Heart left ventricle (tissue), 16 donors: ENCODE results near the gene PEMT. TPM values are rescaled to one million over a fixed set of nuclear protein-coding genes. Genes with fewer than 3 reads are reported as not detected.

Source experiments
- ATAC-seq, 4 donors: fragments of 200-7000 bp; cut with Tn5 transposase; one replicate each; pipeline ENCODE4 v1.9.1; 2020 to 2022; ENCODE audit warnings: moderate library complexity in 4 of 4, mild to moderate bottlenecking in 3 of 4, moderate number of reproducible peaks in 1 of 4
- DNase-seq, 5 donors: peaks; one replicate each; pipeline ENCODE4 v3.0.0-alpha.2; 2020
- H3K27ac ChIP-seq, 12 donors: fragments of 200-600 bp; sonication (generic) in 4 of 12; one replicate each; pipeline versions ENCODE4 v1.5.0 to v1.8.0; 2016 to 2022; ENCODE audit warnings: mild to moderate bottlenecking in 2 of 12
- H3K27me3 ChIP-seq, 9 donors: fragments of 200-600 bp; sonication (generic) in 2 of 9; one replicate each; pipeline versions ENCODE4 v1.5.1 to v1.8.0; 2016 to 2022; ENCODE audit warnings: mild to moderate bottlenecking in 3 of 9
- H3K36me3 ChIP-seq, 9 donors: fragments of 200-600 bp; sonication (generic) in 2 of 9; one replicate each; pipeline versions ENCODE4 v1.5.0 to v1.8.0; 2018 to 2022; ENCODE audit warnings: mild to moderate bottlenecking in 2 of 9
- H3K4me1 ChIP-seq, 12 donors: fragments of 200-600 bp; sonication (generic) in 4 of 12; one replicate each; pipeline versions ENCODE4 v1.5.0 to v1.8.0; 2016 to 2022; ENCODE audit warnings: mild to moderate bottlenecking in 3 of 12
- H3K4me3 ChIP-seq, 12 donors: fragments of 200-600 bp; sonication (generic) in 4 of 12; one replicate each; pipeline versions ENCODE4 v1.5.0 to v1.8.0; 2017 to 2022; ENCODE audit warnings: mild to moderate bottlenecking in 9 of 12, moderate library complexity in 4 of 12
- H3K9me3 ChIP-seq, 12 donors: fragments of 200-600 bp; sonication (generic) in 4 of 12; one replicate each; pipeline versions ENCODE4 v1.5.0 to v1.8.0; 2016 to 2022; ENCODE audit warnings: mild to moderate bottlenecking in 1 of 12
- CTCF ChIP-seq, 12 donors: fragments of 200-600 bp; sonication (generic) in 4 of 12; IDR thresholded peaks; one replicate each; pipeline versions ENCODE4 v1.5.0 to v1.8.0; 2018 to 2022; ENCODE audit warnings: antibody characterized with exemption in 12 of 12, mild to moderate bottlenecking in 5 of 12
- POLR2A ChIP-seq, 2 donors: fragments of 450-650 bp; IDR thresholded peaks; one replicate each; pipeline ENCODE4 v1.6.1; 2017; ENCODE audit warnings: antibody characterized with exemption in 2 of 2, mild to moderate bottlenecking in 2 of 2, moderate library complexity in 2 of 2
- WGBS, 4 donors: extraction: QIAGEN DNeasy Blood & Tissue Kit in 2 of 4; methylation state at CpG; one replicate each; pipeline versions ENCODE4 v1.1.5 to v1.1.7; 2013 to 2018; 5-methylcytosine and 5-hydroxymethylcytosine counted together
- intact Hi-C, 10 donors: fragments of 100-400 bp; cut with DNase I; formaldehyde crosslinking; loops; one replicate each; pipeline versions ENCODE4 v1.11.1 to v1.14.2; 2022
- polyA plus RNA-seq, 2 donors: library from polyadenylated mRNA; stranded (reverse); fragments of 200-250 nt; gene quantifications; one replicate each; pipeline ENCODE4 v1.2.3, GENCODE V29; 2013
- total RNA-seq, 9 donors: library from RNA; depleted of rRNA in 2 of 9; stranded (reverse); fragments of >200 nt in 2 of 9; fragmentation: NEBNext Ultra II Directional in 3 of 9; extraction: Animal tissue kit (Norgen Biotek cat#: 25700) in 3 of 9; gene quantifications; one replicate each; pipeline versions ENCODE4 v1.1.0 to v1.2.4, GENCODE V29; 2016 to 2023
- donor health status: ischemic (EF 13 %, LVEDD 7.1; RV severe dilation, severe dysfunction).
- donor health status: healthy with polysubstance abuse.
- donor health status: DM: no; HTN: yes; CAD: no.
- donor health status: DM: no; HTN: no; CAD: no.
- donor health status: ischemic (EF 25% LVEDD 6.9; RV normal size, moderate dysfunction).
- donor health status: ischemic (EF 25% LVEDD 5.7; RV mildly dilated, moderate dysfunction).
- donor health status: healthy.
- donor health status: DM: yes; HTN: yes; CAD: no.
- donor health status: ischemic (EF 35%, LVEDD 5.7; RV mildly dilated, moderate dysfunction).
- donor health status: nonischemic (EF 11% LVEDD 7.7; RV severe dilation, severe dysfunction).
- donor health status: DM: yes; HTN: yes; CAD: no.
- donor health status: PGD.
- donor health status: ischemic (EF 29% LVEDD 5.4; RV normal size, mild dysfunction).
- donor health status: nonischemic (EF 23%, LVEDD 6.1; RV moderate dilation, normal function).

Gene PEMT
- total and polyA plus RNA-seq, 11 donors: 15.7 to 42.2 (median 25.4) TPM

- ATAC-seq (no peak), DNase-seq (peak in 1 of 5 donors; percentile 43)
- no peaks in the 10 kb centered on the region for H3K36me3 ChIP-seq
- TF ChIP-seq POLR2A (IDR thresholded peaks at IDR 0.05): no peak
- TF ChIP-seq CTCF (IDR thresholded peaks at IDR 0.05): no peak
- intact Hi-C loops: loop anchor here in 7 of 10 donors (2.0 to 5.0 kb wide), 5 partner anchors 38 to 208 kb away; partner anchors contain the start of gene RASD1 (in 3 of the 7)
- peaks cover 3 to 71% (median 49%) of the 10 kb centered on the region in 12 donors for H3K4me1 ChIP-seq
- peak overlapping the region in 11 of 12 donors; percentile 8 to 99 (median 91) for H3K27ac ChIP-seq
- WGBS, 4 donors: 69 to 84% (median 79%) methylated on average over 9 to 10 of the region's 10 CpGs
- no peaks in the 10 kb centered on the region for H3K27me3 ChIP-seq
- no peaks in the 10 kb centered on the region for H3K9me3 ChIP-seq
- H3K4me3 ChIP-seq: no peak overlapping the region
Measured at GRCh38 chr17:17565471-17566339, 25.8 kb downstream of the PEMT start.

- Histone ChIP-seq H3K36me3 (no peaks in the 10 kb centered on the region), H3K4me3 (no peak overlapping the region), H3K27me3 (no peaks in the 10 kb centered on the region), H3K4me1 (peaks cover 3 to 63% (median 42%) of the 10 kb centered on the region in 12 donors), H3K27ac (no peak overlapping the region), H3K9me3 (no peaks in the 10 kb centered on the region)
- intact Hi-C loops: loop anchor here in 5 of 10 donors (5.0 kb wide), 4 partner anchors 38 to 208 kb away; partner anchors contain the start of gene RASD1 (in 1 of the 5)
- DNase-seq (no peak), ATAC-seq (no peak)
- 89 to 96% (median 91%) methylated on average over 4 to 5 of the region's 5 CpGs for WGBS, 4 donors
- no peak for TF ChIP-seq CTCF (IDR thresholded peaks at IDR 0.05)
Measured at GRCh38 chr17:17564896-17565295, 26.6 kb downstream of the PEMT start.

- ATAC-seq (no peak), DNase-seq (no peak)
- intact Hi-C loops: no loop called here
Measured at GRCh38 chr17:17564323-17564722, 27.2 kb downstream of the PEMT start.

More at GRCh38 chr17:17564323-17564722, 27.2 kb downstream of the PEMT start:
- H3K9me3 ChIP-seq: no peaks in the 10 kb centered on the region
- 89 to 97% (median 96%) methylated on average over 1 to 4 of the region's 4 CpGs for whole genome bisulfite sequencing, 4 donors
- H3K4me3 ChIP-seq: no peak overlapping the region
- H3K27me3 ChIP-seq: no peaks in the 10 kb centered on the region
- TF ChIP-seq CTCF (IDR thresholded peaks at IDR 0.05): no peak
- no peak for TF ChIP-seq POLR2A (IDR thresholded peaks at IDR 0.05)
- no peaks in the 10 kb centered on the region for H3K36me3 ChIP-seq
- no peak overlapping the region for H3K27ac ChIP-seq
- peaks cover 3 to 58% (median 36%) of the 10 kb centered on the region in 12 donors for H3K4me1 ChIP-seq
